ENCODE data around the gene NFASC. TPM values are rescaled to one million over a fixed set of nuclear protein-coding genes. Genes with fewer than 3 reads are reported as not detected.

The NFASC gene
- total and polyA plus RNA-seq, 9 of the 15 experiments (the other 6 are each of a cell fraction or from before 2014, with no cell fraction given): 0.03 to 0.16 (median 0.06) TPM; not detected in 6

- no peak for TF ChIP-seq SP1 (CRISPR knock-in tag; IDR thresholded peaks at IDR 0.05)
- no peak for TF ChIP-seq POLR2A (conservative IDR thresholded peaks at IDR 0.05)
- TF ChIP-seq CBFA2T2 (conservative IDR thresholded peaks at IDR 0.05): 0 out of 2 replicates have a peak, but pooled peaks have one; percentile 14
- TF ChIP-seq CSDE1 (IDR thresholded peaks at IDR 0.05): no peak
- no peak for TF ChIP-seq TEAD4 (IDR thresholded peaks at IDR 0.05; ENCODE audit: low read length)
- TF ChIP-seq TEAD4 (CRISPR knock-in tag; IDR thresholded peaks at IDR 0.05; ENCODE audit: borderline replicate concordance): no peak
- no peak for TF ChIP-seq ZNF217 (CRISPR knock-in tag; IDR thresholded peaks at IDR 0.05)
- TF ChIP-seq, protein P1, sequence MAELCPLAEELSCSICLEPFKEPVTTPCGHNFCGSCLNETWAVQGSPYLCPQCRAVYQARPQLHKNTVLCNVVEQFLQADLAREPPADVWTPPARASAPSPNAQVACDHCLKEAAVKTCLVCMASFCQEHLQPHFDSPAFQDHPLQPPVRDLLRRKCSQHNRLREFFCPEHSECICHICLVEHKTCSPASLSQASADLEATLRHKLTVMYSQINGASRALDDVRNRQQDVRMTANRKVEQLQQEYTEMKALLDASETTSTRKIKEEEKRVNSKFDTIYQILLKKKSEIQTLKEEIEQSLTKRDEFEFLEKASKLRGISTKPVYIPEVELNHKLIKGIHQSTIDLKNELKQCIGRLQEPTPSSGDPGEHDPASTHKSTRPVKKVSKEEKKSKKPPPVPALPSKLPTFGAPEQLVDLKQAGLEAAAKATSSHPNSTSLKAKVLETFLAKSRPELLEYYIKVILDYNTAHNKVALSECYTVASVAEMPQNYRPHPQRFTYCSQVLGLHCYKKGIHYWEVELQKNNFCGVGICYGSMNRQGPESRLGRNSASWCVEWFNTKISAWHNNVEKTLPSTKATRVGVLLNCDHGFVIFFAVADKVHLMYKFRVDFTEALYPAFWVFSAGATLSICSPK (IDR thresholded peaks at IDR 0.05; ENCODE audit: borderline replicate concordance): no peak
- no peak for TF ChIP-seq GATAD2A (IDR thresholded peaks at IDR 0.05)
- 0 out of 2 replicates have a peak, but pooled peaks have one; percentile 50 for TF ChIP-seq MCM3 (IDR thresholded peaks at IDR 0.05)
- no peak for TF ChIP-seq ZKSCAN3 (CRISPR knock-in tag; IDR thresholded peaks at IDR 0.05)
- TF ChIP-seq, protein P2, sequence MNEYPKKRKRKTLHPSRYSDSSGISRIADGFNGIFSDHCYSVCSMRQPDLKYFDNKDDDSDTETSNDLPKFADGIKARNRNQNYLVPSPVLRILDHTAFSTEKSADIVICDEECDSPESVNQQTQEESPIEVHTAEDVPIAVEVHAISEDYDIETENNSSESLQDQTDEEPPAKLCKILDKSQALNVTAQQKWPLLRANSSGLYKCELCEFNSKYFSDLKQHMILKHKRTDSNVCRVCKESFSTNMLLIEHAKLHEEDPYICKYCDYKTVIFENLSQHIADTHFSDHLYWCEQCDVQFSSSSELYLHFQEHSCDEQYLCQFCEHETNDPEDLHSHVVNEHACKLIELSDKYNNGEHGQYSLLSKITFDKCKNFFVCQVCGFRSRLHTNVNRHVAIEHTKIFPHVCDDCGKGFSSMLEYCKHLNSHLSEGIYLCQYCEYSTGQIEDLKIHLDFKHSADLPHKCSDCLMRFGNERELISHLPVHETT (CRISPR knock-in tag; conservative IDR thresholded peaks at IDR 0.05 in 1 of 2, IDR thresholded peaks at IDR 0.05 in 1 of 2): no peak
- TF ChIP-seq ZNF780A (CRISPR knock-in tag; IDR thresholded peaks at IDR 0.05): no peak
- TF ChIP-seq XRCC3 (IDR thresholded peaks at IDR 0.05): no peak
- TF ChIP-seq ZFP36 (IDR thresholded peaks at IDR 0.05; ENCODE audit: low read depth, low read length, partially characterized antibody): no peak
- TF ChIP-seq ZNF444 (CRISPR knock-in tag; IDR thresholded peaks at IDR 0.05): no peak
- TF ChIP-seq ESRRB (CRISPR knock-in tag; IDR thresholded peaks at IDR 0.05; ENCODE audit: borderline replicate concordance): no peak
- TF ChIP-seq, protein P3, sequence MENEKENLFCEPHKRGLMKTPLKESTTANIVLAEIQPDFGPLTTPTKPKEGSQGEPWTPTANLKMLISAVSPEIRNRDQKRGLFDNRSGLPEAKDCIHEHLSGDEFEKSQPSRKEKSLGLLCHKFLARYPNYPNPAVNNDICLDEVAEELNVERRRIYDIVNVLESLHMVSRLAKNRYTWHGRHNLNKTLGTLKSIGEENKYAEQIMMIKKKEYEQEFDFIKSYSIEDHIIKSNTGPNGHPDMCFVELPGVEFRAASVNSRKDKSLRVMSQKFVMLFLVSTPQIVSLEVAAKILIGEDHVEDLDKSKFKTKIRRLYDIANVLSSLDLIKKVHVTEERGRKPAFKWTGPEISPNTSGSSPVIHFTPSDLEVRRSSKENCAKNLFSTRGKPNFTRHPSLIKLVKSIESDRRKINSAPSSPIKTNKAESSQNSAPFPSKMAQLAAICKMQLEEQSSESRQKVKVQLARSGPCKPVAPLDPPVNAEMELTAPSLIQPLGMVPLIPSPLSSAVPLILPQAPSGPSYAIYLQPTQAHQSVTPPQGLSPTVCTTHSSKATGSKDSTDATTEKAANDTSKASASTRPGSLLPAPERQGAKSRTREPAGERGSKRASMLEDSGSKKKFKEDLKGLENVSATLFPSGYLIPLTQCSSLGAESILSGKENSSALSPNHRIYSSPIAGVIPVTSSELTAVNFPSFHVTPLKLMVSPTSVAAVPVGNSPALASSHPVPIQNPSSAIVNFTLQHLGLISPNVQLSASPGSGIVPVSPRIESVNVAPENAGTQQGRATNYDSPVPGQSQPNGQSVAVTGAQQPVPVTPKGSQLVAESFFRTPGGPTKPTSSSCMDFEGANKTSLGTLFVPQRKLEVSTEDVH (IDR thresholded peaks at IDR 0.05; ENCODE audit: low read depth, partially characterized antibody): no peak
- TF ChIP-seq CBFA2T3 (IDR thresholded peaks at IDR 0.05): peak; percentile 68
- TF ChIP-seq GATA2 (CRISPR knock-in tag; IDR thresholded peaks at IDR 0.05): 0 out of 2 replicates have a peak, but pooled peaks have one; percentile 27
- TF ChIP-seq FOXJ2 (tag; IDR thresholded peaks at IDR 0.05): no peak
- TF ChIP-seq ZNF695 (CRISPR knock-in tag; IDR thresholded peaks at IDR 0.05): no peak
- TF ChIP-seq ZEB2 (IDR thresholded peaks at IDR 0.05): 0 out of 2 replicates have a peak, but pooled peaks have one; percentile 56
- no peak for TF ChIP-seq HMG20A (CRISPR knock-in tag; conservative IDR thresholded peaks at IDR 0.05)
- no peak for TF ChIP-seq CXXC5 (CRISPR knock-in tag; IDR thresholded peaks at IDR 0.05)
- TF ChIP-seq TGIF2 (CRISPR knock-in tag; IDR thresholded peaks at IDR 0.05): no peak
- no peak for TF ChIP-seq BRD4 (IDR thresholded peaks at IDR 0.05)
These were observed 195.6 kb downstream of the NFASC start (continued) for GRCh38 chr1:205066141-205066818.

Measured in K562 (cell line).